Bronchial epithelial cell (primary cell): ENCODE measurements around the gene MYBPH. TPM values are rescaled to one million over a fixed set of nuclear protein-coding genes. Genes with fewer than 3 reads are reported as not detected.

ENCODE experiments used
- DNase-seq: peaks from one replicate; pipeline ENCODE4 v3.0.0-alpha.2; 2010; ENCODE audit warnings: low read depth
- FAIRE-seq: peaks from 2 replicates; lab custom pipeline; 2011; peaks lifted over from hg19 to GRCh38; lab: Jason Lieb, UNC
- H3K27me3 ChIP-seq: 2 replicates; pipeline ENCODE4 v1.5.1; 2011; ENCODE audit warnings: low read length; ENCODE audit not compliant: control insufficient read depth, insufficient read depth
- H3K36me3 ChIP-seq: 2 replicates; pipeline ENCODE4 v1.5.1; 2011; ENCODE audit warnings: low read length; ENCODE audit not compliant: control insufficient read depth, insufficient read depth
- H3K4me3 ChIP-seq: 2 replicates; pipeline ENCODE4 v1.5.1; 2011; ENCODE audit warnings: mild to moderate bottlenecking, low read depth, low read length, control low read depth
- CTCF ChIP-seq: IDR thresholded peaks from 2 replicates; pipeline ENCODE4 v1.5.1; 2011; ENCODE audit warnings: mild to moderate bottlenecking, moderate library complexity, low read length, control low read depth, inconsistent platforms; ENCODE audit not compliant: insufficient read depth, severe bottlenecking
- total RNA-seq: library from RNA; depleted of rRNA; stranded (reverse); fragments of >200 nt; gene quantifications from 2 replicates; pipeline ENCODE4 v1.2.1, GENCODE V29; 2014

MYBPH gene
- total RNA-seq, 1 donor from 2014 or later: not detected

- Histone ChIP-seq H3K36me3 (no peaks in the 10 kb centered on the region), H3K4me3 (no peak overlapping the region), H3K27me3 (peaks cover 25% of the 10 kb centered on the region)
- no peak for TF ChIP-seq CTCF
- no peak for FAIRE-seq
- no peak for DNase-seq
Measured at GRCh38 chr1:203121186-203122015, 54.2 kb downstream of the MYBPH start.

- Histone ChIP-seq H3K4me3 (no peak overlapping the region), H3K36me3 (no peaks in the 10 kb centered on the region), H3K27me3 (peaks cover 27% of the 10 kb centered on the region)
- no peak for FAIRE-seq
- no peak for DNase-seq
- no peak for TF ChIP-seq CTCF
Measured at GRCh38 chr1:203120325-203121153, 55.1 kb downstream of the MYBPH start.

Other genes starting within 250 kb of the MYBPH start
- 51.1 and 71.6 TPM in 2 replicates for gene KLHL12, start 248.6 kb downstream of the MYBPH start, total RNA-seq
- gene ADIPOR1, start 217.5 kb downstream of the MYBPH start, total RNA-seq: 178 and 212 TPM in 2 replicates
- 101 and 112 TPM in 2 replicates for gene CYB5R1, start 208.6 kb downstream of the MYBPH start, total RNA-seq
- gene TMEM183A, start 168.5 kb downstream of the MYBPH start, total RNA-seq: 102 and 126 TPM in 2 replicates
- gene PPFIA4, start 149.3 kb downstream of the MYBPH start, total RNA-seq: 4.2 and 9.2 TPM in 2 replicates
- not detected in 2 replicates for gene MYOG, start 89.8 kb downstream of the MYBPH start, total RNA-seq
- under 0.01 TPM in 1 of 2 replicates, not detected in the other for gene ADORA1, start 48.1 kb downstream of the MYBPH start, total RNA-seq
- 0.79 and 1.7 TPM in 2 replicates for gene CHI3L1, start 10.9 kb upstream of the MYBPH start, total RNA-seq
- under 0.01 TPM in 2 replicates for gene CHIT1, start 53.8 kb upstream of the MYBPH start, total RNA-seq
- 12.9 and 25.9 TPM in 2 replicates for gene BTG2, start 129.7 kb upstream of the MYBPH start, total RNA-seq
- 0.26 TPM in 1 of 2 replicates, not detected in the other for gene FMOD, start 175.3 kb upstream of the MYBPH start, total RNA-seq